ENCODE measurements around the gene ATP8B3.
"Not testable (repeated sequence)": the region's sequence is repeated elsewhere in the genome, so short reads cannot be mapped to it uniquely, and the experiment has no call there.

The ATP8B3 gene

DNA sequence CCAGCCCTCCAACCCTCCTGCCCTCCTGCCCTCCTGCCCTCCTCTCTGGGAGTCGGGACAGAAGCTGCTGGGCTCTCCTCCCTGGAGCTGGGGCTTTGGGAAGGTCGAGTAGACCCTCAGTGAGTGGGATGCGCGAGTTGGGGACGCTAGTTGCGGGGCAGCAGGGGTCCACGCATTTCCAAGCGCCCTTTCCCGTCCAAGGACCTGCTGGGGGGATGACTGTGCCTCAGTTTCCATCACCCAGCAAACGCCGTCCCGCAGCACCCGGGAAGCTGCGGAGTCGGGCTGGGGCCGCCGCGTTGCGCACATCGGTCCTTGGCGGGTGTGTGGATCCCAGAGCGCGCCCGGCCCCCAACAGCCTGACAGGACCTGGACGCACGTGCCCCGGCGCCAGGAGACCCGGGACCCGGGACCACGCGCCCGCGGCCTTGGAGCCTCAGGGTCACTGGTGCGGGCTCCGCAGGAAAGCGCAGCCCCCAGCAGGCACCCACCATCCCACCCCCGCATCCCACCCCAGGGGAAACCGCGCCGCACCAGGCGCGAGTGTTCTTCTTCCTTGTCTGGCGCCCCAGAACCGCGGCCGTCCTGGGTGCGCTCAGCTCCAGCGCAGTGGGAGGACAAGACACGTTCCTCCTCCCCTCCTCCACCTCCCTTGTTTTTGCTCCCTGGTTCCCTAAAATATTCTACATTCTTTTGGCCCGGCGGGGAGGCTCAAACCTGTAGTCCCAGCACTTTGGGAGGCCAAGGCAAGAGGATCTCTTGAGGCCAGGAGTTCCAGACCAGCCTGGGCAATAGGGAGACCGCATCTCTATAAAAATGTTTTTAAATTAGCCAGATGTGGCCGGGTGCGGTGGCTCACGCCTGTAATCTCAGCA, 49.6 kb downstream of the ATP8B3 start:
- H3K27me3 ChIP-seq (ENCODE audit: low read length) = no peaks in the 10 kb centered on the region
- no peaks in the 10 kb centered on the region for H3K79me2 ChIP-seq (ENCODE audit: insufficient read depth, low read length)
- H3K9ac ChIP-seq (ENCODE audit: low read length) = no peak overlapping the region
- no peak overlapping the region for H2AFZ ChIP-seq (ENCODE audit: low read depth, low read length, severe bottlenecking)
- H3K9me3 ChIP-seq (ENCODE audit: insufficient read depth, low read length) = no peaks in the 10 kb centered on the region
- TF ChIP-seq EZH2phosphoT487 (conservative IDR thresholded peaks at IDR 0.05; ENCODE audit: low read length) = no peak
- TF ChIP-seq, protein P1, sequence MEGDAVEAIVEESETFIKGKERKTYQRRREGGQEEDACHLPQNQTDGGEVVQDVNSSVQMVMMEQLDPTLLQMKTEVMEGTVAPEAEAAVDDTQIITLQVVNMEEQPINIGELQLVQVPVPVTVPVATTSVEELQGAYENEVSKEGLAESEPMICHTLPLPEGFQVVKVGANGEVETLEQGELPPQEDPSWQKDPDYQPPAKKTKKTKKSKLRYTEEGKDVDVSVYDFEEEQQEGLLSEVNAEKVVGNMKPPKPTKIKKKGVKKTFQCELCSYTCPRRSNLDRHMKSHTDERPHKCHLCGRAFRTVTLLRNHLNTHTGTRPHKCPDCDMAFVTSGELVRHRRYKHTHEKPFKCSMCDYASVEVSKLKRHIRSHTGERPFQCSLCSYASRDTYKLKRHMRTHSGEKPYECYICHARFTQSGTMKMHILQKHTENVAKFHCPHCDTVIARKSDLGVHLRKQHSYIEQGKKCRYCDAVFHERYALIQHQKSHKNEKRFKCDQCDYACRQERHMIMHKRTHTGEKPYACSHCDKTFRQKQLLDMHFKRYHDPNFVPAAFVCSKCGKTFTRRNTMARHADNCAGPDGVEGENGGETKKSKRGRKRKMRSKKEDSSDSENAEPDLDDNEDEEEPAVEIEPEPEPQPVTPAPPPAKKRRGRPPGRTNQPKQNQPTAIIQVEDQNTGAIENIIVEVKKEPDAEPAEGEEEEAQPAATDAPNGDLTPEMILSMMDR (IDR thresholded peaks at IDR 0.05; ENCODE audit: insufficient read depth, low read length, poor library complexity, severe bottlenecking) = no peak
- no peaks in the 10 kb centered on the region for H3K36me3 ChIP-seq (ENCODE audit: low read length)
- H3F3A ChIP-seq (ENCODE audit: insufficient read depth) = no peaks in the 10 kb centered on the region
- no peaks in the 10 kb centered on the region for H4K20me1 ChIP-seq (ENCODE audit: low read depth, low read length)
- no peak overlapping the region for H3K27ac ChIP-seq (ENCODE audit: low read depth, low read length)
- no peaks in the 10 kb centered on the region for H3K9me2 ChIP-seq (replicated peaks; ENCODE audit: insufficient read depth, low read length)
- H3K4me2 ChIP-seq (ENCODE audit: low read depth, low read length, poor library complexity, severe bottlenecking) = no peak overlapping the region
- no peak overlapping the region for H3K4me3 ChIP-seq (ENCODE audit: insufficient read depth, low read length, poor library complexity, severe bottlenecking)

DNA sequence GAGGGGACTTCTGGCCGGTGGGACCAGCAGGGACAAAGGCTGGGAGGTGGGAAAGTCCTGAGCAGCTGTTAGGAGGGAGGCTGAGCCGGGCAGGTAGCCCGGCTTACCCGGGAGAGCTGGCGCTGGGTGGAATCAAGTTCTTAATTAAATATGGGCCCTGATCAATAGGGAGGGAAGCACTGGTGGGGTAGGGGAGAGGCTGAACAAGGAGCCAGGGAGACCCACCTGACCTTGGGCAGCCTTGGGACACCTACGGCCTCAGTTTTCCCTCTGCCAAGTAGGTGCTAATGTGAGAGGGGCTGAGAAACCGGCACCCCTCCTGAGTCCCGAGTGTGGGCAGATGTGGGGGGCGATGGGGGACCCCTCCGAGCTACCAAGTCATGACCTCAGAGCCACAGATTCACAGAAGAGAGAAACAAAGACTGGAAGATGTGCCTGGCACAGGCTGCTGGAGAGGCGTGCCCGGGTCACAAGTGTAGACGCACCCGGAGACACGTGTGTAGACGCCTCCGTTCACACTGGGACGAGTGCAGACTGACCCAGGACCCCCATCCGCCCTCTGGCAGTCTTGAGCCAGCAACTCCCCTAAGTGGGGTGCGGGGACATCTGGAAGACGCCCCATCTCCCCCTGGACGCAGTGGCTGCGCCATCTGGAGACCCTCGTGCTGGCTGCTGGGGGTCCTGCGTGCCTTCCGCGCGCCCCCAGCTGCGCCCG, 50.4 kb downstream of the ATP8B3 start:
- no peak overlapping the region for H3K4me2 ChIP-seq (ENCODE audit: low read depth, low read length, poor library complexity, severe bottlenecking)
- no peak overlapping the region for H3K9ac ChIP-seq (ENCODE audit: low read length)
- no peaks in the 10 kb centered on the region for H3K9me3 ChIP-seq (ENCODE audit: insufficient read depth, low read length)
- H3K27ac ChIP-seq (ENCODE audit: low read depth, low read length) = no peak overlapping the region
- H4K20me1 ChIP-seq (ENCODE audit: low read depth, low read length) = no peaks in the 10 kb centered on the region
- no peaks in the 10 kb centered on the region for H3K27me3 ChIP-seq (ENCODE audit: low read length)
- H3K9me2 ChIP-seq (replicated peaks; ENCODE audit: insufficient read depth, low read length) = no peaks in the 10 kb centered on the region
- H3F3A ChIP-seq (ENCODE audit: insufficient read depth) = no peaks in the 10 kb centered on the region
- no peaks in the 10 kb centered on the region for H3K36me3 ChIP-seq (ENCODE audit: low read length)
- no peak overlapping the region for H3K4me3 ChIP-seq (ENCODE audit: insufficient read depth, low read length, poor library complexity, severe bottlenecking)
- no peaks in the 10 kb centered on the region for H3K79me2 ChIP-seq (ENCODE audit: insufficient read depth, low read length)
- H2AFZ ChIP-seq (ENCODE audit: low read depth, low read length, severe bottlenecking) = no peak overlapping the region
- TF ChIP-seq, protein P1 (IDR thresholded peaks at IDR 0.05; ENCODE audit: insufficient read depth, low read length, poor library complexity, severe bottlenecking) = no peak
- TF ChIP-seq EZH2phosphoT487 (conservative IDR thresholded peaks at IDR 0.05; ENCODE audit: low read length) = no peak

GRCh38 chr19:1760786-1761527, 51.1 kb downstream of the ATP8B3 start:
- H3K79me2 ChIP-seq (ENCODE audit: insufficient read depth, low read length); H3K9ac ChIP-seq (ENCODE audit: low read length); H3K27me3 ChIP-seq (ENCODE audit: low read length); H2AFZ ChIP-seq (ENCODE audit: low read depth, low read length, severe bottlenecking); H3K9me2 ChIP-seq (replicated peaks; ENCODE audit: insufficient read depth, low read length); H4K20me1 ChIP-seq (ENCODE audit: low read depth, low read length); H3K9me3 ChIP-seq (ENCODE audit: insufficient read depth, low read length); H3F3A ChIP-seq (ENCODE audit: insufficient read depth); H3K27ac ChIP-seq (ENCODE audit: low read depth, low read length); H3K4me3 ChIP-seq (ENCODE audit: insufficient read depth, low read length, poor library complexity, severe bottlenecking); H3K36me3 ChIP-seq (ENCODE audit: low read length); H3K4me2 ChIP-seq (ENCODE audit: low read depth, low read length, poor library complexity, severe bottlenecking): not testable (repeated sequence)

Measured in SU-DHL-6 (cell line).